Fibroblast of pulmonary artery (primary cell): Measurements from ENCODE around the gene PLA2G6.
"Not testable (repeated sequence)": the region's sequence is repeated elsewhere in the genome, so short reads cannot be mapped to it uniquely, and the experiment has no call there.

Experiments used
- DNase-seq: peaks from one replicate; pipeline ENCODE4 v3.0.0-alpha.2; 2010; ENCODE audit warnings: low read depth
- H3K4me3 ChIP-seq: replicated peaks from 2 replicates; pipeline ENCODE4 v1.5.1; 2011; ENCODE audit warnings: low read depth, mild to moderate bottlenecking, control low read depth, low read length, moderate library complexity
- CTCF ChIP-seq: IDR thresholded peaks from 2 replicates; pipeline ENCODE4 v1.5.1; 2011; ENCODE audit warnings: mild to moderate bottlenecking, control low read depth, low read length, inconsistent platforms; ENCODE audit errors: missing control alignments

The PLA2G6 gene

GRCh38 chr22:38081941-38082828 is 99.4 kb downstream of the PLA2G6 start:
- no peak for DNase-seq
- no peak overlapping the region for H3K4me3 ChIP-seq
- no peak for TF ChIP-seq CTCF

- no peak for DNase-seq
- H3K4me3 ChIP-seq = no peak overlapping the region
- TF ChIP-seq CTCF = no peak
Measured at GRCh38 chr22:38081636-38081940, 100.0 kb downstream of the PLA2G6 start.

GRCh38 chr22:38080850-38081635 is 100.6 kb downstream of the PLA2G6 start:
- no peak for TF ChIP-seq CTCF
- DNase-seq = peak; percentile 34

GRCh38 chr22:38080474-38080849 is 101.2 kb downstream of the PLA2G6 start:
- no peak for DNase-seq
- no peak overlapping the region for H3K4me3 ChIP-seq
- TF ChIP-seq CTCF = no peak

More at GRCh38 chr22:38080850-38081635, 100.6 kb downstream of the PLA2G6 start:
- H3K4me3 ChIP-seq = no peak overlapping the region

GRCh38 chr22:38079804-38080203 is 101.8 kb downstream of the PLA2G6 start:
- no peak overlapping the region for H3K4me3 ChIP-seq
- no peak for DNase-seq
- no peak for TF ChIP-seq CTCF

- not testable (repeated sequence) for H3K4me3 ChIP-seq, DNase-seq
Measured at GRCh38 chr22:38079208-38079607, 102.4 kb downstream of the PLA2G6 start.

GRCh38 chr22:38078046-38078840 is 103.4 kb downstream of the PLA2G6 start:
- DNase-seq = no peak
- H3K4me3 ChIP-seq = no peak overlapping the region
- TF ChIP-seq CTCF = no peak
